ENCODE measurements around the gene TRMT2A.
A peak's percentile ranks its signal among the peaks of the same experiment; 100 is the strongest.

The TRMT2A gene

DNA sequence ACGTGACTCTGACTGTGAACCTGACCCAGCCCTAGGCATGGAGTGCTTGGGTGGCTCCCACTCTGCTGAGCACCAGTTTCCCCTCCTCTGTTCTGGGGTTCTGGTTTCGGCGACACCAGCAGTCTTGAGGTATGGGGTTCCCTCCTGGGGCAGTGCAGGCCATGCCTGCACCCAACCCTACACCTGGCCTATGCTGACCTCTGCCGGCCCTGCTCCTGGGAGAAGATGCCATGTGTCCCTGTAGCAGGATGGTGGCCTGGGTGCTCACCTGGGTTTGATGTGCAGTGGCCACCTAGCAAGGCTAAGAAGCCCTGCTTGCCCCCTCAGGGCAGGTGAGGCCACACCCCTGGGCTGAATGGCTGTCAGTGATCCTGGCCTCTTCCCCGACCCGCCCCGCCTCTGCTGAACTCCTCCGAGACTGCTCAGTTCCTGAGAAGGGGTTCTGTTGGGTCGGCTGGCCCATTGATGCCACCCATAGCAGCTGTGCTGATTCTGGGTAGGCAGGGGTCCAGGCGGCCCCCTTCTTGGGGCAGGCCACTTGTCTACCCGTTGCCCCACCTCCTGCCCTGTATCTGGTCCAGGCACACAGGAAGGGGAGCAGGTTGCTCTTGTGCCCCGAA is 17.0 kb upstream of the TRMT2A start:
- DNase-seq = no peak

DNA sequence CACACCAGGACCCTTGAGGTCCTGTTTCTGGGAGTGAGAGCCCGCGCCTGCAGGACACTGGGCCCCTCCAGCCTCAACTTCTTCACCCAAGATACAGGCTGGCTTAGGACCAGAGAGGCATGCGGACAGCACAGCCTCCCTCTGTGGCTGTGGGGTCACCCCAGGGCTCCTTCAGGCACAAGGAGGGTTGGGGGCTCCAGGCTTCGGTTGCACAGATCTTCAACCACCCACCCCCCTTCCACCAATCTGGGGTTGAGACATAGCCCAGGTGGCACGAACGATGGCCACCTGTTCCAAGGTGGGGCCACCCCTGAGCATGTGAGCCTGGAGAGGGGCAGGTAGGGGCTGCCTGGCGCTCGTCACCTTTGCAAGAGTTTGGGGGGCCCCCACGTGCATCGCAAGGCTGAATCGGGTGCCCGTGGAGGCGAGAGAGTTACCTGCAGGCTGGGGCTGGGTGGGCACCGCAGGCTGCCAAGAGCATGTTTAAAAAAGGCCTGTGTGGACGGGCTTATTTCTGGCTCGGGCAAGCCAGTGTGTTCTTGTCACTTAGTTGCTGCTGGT is 15.7 kb upstream of the TRMT2A start:
- DNase-seq = no peak

DNA sequence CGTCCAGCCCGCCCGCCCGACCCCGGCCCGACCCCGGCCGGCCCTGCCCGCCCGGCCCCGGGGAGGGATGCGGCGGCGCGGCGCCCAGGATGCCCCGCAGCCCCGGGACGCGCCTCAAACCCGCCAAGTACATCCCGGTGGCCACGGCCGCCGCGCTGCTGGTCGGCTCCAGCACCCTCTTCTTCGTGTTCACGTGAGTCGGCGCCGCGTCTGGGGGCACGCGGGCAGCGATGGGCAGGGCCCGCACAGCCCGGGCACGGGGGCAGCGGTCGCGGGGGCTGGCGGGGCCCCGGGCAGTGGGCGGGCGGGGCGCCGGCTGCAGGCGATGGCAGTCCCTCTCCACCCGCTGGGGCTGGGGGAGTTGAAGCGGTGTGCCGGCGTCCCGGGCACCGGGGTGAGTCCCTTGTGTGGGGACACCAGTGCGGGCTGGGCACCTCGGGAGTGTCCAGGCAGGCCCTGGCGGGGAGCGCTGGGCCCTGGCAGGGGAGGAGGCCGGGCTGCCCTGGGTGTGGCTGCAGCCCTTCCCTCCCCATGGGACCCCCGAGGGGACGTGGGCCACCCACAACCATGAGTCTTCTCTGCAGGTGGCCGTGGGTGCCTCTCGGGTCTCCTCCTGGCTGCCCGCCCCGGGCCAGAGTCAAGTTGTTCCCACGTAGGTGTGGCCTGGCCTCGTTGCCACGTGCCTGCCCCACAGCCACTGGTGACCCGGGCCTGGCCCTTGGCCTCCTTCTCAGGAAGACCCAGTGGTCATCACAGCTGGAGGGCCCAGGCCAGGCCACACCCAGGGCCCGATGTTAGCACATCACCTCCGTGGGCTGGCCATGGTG is 15.0 kb upstream of the TRMT2A start:
- DNase-seq = peak; percentile 37

DNA sequence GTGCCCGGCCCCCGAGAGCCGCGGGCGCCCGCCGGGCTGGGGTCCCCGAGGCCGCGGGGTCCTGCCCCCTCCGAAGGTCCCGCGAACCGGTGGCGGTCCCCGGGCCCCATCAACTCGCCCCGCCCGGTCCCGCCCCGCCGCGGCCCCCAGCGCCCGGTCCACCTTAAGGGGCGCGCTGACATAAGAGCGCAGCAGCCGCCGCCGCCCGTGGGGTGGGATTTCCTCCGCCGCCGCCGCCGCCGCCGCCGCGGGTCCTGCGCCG is 14.5 kb upstream of the TRMT2A start, which contains the start of gene ZDHHC8:
TSS of gene ZDHHC8 (plus strand) at position 208 of the 262 bp plus-strand sequence. CDS start 144 bp downstream, outside the sequence.
- DNase-seq = peak; percentile 58

DNA sequence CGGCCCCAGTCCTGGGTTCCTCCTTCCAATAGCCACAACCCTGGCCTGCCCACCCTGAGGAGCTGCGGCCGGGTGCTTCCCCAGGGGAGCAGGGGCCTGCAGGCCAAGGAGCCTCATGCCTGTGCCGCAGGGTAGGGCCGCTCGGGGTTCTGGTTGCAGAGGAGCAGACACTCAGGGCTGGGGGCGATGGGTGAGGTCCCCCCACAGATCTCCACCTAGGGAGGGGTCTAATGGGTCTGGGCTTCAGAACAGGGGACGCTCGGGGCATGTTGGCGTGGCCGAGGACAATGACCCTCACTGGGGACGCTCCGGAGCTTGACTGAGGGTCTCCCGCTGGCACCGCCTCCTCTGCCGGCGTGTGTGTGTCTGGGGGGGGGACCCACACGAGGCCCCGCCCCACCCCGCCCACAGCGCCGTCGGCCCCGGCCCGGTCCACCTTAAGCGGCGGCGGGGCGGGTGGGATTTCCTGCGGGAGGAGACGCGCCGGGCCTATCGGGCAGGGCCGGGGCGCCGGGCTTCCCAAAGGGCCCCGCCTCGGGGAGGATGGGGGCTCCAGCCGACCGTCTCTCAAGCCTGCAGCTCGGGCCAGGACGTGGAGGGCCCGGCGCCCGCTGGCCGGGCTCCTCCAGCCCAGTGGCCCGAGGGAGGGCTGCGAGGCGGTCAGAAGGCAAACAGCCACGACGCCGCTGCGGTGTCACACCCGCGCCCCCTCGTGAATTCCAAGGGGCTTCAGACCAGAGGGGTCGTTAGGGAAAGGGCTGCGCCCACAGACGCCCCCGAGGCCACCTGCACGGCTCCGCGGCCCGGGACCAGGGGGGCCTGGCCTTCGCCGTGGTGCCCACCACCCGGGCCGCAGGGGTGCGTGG is 13.9 kb upstream of the TRMT2A start:
- DNase-seq = peak; percentile 89

DNA sequence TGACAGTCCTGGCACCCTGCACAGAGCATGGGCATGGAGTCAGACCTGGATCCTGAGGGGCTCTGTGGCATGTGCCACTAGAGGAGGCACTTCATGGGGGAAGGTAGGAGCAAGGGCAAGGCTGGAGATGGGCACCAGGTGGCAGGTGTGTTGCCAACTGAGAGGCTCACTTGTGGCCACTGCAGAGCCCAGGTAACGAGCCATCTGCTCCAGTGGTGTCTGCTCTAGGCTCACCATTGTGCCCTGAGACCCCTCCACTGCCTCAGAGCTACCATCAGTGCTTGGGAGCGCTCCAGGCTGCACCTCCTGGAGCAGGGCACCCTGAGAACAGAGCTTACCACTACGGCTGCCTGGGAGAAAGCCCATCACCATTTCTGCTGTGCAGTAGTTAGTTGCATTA is 13.3 kb upstream of the TRMT2A start:
- peak; percentile 20 for DNase-seq

DNA sequence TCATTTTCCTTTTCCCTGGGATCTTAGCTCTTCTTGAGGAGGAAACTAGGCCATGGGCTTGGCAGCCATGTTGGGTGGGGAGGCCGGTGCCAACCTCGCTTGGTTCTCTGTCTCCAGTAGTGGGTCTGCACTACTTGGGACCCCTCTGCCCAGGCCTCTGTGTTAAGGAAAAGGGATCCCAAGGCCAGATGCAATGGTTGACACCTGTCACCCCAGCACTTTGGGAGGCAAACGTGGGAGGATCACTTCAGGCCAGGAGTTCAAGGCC is 12.7 kb upstream of the TRMT2A start:
- no peak for DNase-seq

DNA sequence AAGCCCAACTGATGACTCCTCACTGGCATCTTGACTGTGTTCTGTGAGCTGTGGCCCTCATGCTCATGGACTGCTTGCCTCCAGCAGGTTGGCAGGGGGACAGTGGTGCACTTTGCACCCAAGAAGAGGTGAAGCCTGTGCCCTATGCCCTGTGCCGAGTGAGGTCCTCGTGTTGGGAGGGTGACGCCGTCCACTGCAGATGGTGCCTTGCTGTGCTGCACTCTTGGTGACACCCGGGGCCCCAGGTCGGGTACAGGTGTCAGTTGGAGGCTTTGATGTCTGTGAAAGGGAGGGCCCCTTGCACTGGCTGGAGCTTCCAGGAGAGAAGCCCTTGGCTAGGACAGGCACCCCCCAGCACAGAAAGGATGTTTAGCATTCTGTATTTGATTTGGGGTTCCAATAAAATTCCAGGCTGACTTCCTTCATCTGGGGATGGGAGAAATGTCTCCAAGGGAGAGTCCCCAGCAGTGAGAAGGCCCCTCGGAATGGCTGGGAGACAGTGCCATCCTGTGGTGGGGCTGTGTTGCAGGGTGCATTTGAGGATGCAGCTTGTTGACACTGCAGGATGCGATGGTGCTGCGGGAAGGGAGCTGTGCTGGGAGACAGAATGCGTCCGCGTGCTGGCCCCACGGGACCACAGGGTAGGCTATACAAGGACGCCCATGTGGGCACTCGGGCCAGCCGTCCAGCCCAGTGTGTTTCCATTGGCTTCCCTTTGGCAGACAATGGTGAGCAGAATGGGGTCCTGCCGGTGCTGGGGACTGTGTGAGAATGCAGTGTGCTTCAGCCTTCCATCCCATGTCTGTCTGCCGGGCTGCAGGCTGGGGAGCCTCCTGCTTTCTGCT is 12.1 kb upstream of the TRMT2A start:
- DNase-seq = peak; percentile 67

DNA sequence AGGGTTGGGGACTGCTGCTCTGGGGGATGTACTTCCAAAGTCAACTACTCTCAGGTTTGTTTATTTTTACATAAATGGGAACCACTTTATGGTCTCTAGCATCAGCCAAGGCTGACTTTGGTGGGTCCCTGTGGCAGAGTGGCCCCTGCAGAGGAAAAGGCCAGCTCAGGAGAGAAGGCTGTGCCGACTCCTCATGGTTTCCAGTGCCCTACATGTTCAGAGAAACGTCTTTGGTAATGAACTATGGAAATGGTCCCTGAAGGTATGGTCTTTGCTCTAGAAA is 11.5 kb upstream of the TRMT2A start:
- no peak for DNase-seq

DNA sequence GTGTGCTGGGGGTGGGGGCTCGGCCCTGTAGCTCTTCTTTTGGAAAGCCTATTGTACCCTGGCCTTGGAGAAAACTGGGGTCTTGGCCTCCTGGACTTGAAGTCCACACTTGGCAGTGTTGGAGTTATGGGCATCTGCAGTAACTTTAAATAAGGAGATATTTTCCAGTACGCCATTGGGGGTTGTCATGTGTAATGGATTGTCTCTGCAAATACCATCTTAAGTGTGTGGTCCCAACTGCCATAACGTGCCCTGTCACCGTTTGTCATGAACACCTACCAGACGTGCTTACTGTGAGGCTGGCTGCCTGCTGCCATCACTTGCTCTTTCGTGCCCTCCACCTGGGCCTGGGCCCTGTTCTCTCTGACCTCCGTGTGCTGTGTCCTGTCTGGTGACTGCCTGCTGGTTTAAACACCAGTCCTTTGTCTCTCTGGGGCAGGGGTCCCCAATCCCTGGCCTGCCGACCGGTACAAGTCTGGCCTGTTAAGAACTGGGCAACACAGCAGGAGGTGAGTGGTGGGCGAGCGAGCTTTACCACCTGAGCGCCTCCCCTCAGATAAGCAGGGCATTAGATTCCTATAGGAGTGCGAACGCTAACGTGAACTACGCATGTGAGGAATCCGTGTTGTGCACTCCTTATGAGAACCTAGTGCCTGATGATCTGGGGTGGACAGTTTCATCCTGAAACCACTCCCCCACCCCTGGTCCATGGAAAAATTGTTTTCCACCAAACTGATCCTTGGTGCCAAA is 11.0 kb upstream of the TRMT2A start:
- peak; percentile 9 for DNase-seq

DNA sequence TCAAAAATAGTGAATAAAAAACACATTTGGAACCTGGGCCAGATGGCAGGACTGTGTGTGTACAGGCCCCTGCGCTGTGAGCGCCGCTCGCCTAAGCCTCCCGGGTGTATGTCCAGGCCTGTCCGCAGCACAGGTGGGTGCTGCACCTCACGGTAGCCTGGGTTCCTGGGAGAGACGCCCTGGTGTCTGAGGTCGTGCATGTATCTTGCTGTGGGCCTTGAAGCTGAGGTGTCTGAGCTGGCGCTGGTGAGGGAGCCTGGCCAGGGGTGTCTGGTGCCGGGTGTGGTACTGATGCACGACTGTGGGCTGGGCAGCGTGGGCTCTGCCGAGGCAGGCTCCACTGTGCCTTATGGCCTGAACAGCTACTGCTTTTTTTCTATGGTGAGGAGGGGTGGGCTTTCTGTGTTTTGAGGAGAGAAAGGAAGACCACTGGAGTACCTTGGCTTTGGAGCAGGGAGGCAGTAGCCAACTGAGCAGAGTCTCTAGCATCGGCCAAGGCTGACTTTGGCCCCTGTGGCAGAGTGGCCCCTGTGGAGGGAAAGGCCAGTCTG is 10.4 kb upstream of the TRMT2A start:
- peak; percentile 10 for DNase-seq

DNA sequence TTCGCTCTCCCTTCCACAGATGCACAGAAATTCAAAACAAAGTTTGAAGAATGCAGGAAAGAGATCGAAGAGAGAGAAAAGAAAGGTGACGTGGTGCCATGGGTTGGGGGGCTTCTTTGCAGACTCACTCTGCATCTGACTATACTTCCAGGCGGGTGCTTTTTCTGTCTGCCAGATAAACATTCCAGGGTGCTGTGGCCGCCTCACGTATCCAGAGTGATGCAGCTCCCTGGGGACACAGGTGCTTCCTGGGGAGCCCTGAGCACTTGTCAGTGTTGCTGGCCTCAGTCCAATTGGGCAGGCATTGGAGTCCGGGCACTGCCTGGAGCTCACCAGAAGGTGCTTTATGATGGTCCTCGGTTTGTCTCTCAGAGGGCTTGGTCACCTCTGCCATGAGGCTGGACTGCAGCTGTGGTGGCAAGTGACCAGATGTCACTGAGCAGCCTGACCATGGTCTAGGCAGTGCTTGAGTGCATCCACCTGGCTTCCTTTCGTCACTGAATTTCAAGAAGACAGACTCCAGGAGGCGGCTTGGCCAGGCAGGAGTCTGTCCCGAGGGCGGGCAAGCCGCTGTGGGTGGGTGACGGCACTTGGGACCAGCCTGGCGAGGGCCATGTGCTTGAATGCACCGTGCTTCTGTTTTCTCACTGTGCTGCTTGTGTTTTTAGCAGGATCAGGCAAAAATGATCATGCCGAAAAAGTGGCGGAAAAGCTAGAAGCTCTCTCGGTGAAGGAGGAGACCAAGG is 9.4 kb upstream of the TRMT2A start:
- no peak for DNase-seq

DNA sequence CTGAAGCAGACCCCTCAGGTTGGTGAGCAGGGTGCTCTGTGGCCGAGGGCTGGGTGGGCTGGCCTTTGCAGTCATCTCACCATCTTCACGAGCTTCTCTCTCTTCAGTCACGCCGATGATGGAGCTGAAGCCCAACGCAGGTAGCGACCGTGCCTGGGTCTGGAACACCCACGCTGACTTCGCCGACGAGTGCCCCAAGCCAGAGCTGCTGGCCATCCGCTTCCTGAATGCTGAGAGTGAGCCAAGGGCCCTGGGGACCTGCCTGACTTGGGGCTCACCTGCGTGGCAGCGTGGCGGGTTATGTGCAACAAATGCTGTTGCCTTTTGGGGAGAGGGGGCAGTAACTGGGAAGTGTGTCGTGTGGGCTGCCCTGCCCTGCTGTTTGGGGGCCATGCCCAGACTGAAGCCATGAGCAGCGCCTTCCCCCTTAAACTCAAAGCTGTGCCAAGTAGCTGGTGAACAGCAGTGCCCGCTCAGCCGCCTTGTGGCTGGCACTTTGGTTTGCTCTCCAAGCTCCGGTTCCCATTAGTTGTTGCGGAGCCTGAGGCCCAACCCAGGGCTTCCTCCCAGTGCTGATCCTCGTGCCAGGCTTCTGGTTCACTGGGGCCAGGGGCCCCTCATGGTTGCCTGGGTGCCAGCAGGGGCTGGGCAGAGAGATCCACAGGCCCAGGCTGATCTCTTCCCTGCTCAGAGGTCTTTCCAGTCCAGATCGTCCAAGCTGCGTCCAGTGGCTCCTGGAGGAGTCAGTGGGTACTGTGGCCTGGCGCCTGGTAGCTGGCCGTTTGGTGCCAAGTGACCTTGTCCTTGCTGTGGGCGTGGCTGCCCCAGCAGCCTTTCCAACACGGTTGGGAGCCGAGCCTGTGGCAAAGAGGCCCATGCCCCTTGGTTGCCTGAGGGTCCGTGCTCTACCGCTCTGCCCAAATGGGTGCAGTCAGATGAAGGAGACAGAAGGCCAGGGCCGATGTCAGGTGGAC is 8.5 kb upstream of the TRMT2A start:
- DNase-seq = no peak

DNA sequence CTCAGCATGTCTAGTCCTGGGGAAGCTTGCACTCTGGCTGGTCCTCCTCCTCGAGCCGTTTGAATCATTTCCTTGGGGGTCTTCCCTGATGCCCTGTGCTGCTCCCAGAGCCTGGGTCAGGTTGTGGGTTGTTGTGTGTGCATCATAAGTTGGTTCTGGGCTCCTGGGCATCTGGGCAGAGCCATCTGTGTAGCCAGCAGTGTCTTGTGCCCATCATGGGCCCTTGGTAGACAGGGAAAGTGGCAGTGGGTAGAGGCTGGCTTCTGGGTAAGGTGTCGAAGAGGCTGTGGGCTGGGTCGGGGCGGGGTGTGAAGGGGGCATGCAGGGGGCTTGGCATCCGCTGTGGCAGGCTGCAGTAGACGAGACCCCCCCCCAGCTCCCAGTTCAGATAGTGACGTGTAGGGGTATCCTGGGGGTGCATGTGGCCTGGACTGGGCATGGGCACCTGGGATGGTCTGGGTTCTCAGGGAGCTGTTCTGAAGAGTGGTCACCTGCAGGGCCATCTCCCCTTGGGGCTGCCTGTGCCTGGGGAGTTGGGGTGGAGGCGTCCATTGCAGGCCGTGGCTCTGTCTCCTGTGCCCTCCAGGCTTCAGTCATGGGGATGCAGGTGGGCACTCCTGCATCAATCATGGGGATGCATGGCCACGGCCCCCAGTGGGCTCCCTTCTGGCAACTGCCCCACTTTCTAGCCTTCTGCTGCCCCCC is 7.2 kb upstream of the TRMT2A start:
- DNase-seq = no peak

DNA sequence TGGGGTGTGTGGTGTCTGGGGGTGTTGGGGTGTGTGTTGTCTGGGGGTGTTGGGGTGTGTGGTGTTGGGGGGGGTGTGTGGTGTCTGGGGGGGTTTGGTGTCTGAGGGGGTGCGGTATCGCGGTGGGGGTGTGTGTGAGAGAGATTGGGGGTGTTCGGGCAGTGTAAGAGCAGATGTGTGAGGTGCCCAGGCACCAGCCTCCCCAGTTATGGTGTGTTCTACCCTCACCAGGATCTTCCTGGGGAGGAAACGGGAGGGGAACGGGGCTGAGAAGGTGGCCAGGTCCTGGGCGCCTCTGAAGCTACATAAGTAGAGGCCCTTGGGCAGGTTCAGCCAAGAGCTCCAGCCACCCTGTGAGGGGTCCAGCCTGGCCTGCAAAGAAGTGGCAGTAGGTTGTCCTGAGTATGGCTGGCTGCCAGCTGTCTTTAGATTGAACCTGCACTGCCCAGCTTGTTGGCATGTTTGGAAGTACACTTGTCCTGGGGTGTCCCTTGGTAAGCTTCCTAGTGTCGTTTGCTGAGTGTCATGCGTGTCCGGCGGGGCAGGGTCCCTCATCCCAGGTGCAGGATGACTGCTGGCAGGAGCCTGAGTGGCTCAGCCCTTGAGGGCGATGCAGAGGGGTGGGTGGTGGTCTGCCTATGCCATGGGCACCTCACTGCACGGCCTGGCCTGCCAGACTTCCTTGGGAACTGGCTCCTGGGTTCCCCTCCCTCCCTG is 6.5 kb upstream of the TRMT2A start:
- DNase-seq = no peak

DNA sequence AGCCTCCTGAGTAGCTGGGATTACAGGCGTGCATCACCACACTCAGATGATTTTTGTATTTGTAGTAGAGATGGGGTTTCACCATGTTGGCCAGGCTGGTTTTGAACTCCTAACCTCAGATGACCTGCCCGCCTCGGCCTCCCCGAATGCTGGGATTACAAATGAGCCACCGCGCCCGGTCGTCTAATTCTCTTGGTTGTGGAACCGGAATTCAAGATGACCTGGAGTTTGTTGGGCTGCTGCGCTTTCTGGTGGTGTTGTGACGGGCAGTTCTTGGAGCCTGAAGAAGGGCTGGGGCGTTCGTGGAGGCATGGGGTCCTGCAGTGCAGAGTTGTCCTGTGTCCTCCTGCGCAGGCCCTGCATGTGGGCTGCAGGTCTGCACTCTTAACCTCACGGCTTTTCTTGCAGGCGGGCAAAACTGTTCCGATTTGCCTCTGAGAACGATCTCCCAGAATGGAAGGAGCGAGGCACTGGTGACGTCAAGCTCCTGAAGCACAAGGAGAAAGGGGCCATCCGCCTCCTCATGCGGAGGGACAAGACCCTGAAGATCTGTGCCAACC is 4.9 kb upstream of the TRMT2A start:
- no peak for DNase-seq

DNA sequence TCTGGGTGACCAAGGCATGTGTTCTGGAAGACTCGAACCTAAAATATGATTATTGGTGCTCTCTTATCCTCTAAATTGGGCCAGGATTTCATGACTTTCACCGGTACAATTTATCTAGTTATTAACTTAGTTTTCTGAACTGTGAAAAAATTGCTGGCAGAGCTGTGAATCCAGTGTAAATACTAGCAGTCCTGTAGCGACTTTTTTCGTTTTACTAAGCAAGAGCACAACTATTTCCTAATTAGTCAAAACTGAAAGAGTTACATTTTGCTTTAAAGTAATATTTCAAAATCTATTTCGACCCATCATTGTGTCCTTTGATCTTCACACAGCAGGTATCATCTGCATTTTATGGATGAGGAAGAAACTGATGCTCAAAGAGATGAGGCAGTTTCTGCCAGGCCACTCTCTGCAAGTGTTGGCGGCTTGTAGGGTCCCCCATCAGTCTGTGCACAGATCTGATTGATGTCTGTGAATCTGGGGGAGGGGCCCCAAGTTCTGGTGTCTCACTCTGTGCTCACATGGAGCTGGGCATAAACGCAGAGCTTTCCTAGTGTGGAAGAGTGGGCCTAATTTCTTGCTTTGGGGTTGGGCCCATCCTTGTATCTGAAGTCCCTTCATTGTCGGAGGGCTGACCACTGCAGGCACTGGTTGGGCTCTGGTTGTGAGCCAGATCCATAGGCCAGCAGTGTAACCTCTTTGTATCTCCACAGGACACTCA is 1.4 kb upstream of the TRMT2A start:
- peak; percentile 51 for DNase-seq
